H9 (cell line): ENCODE results near the gene PRPF18. TPM values are rescaled to one million over a fixed set of nuclear protein-coding genes. Genes with fewer than 3 reads are reported as not detected.

Experiments
- DNase-seq: peaks from one replicate; pipeline ENCODE4 v3.0.0-alpha.2; 2017
- H2AFZ ChIP-seq: one replicate; pipeline ENCODE4 v1.6.1; 2013; ENCODE audit warnings: mild to moderate bottlenecking, low read length, control low read depth, moderate library complexity
- H2AK5ac ChIP-seq: 2 replicates; pipeline ENCODE4 v1.6.1; 2013; ENCODE audit warnings: low read length, control low read depth, mixed read lengths; ENCODE audit not compliant: insufficient read length
- H2BK120ac ChIP-seq: one replicate; pipeline ENCODE4 v1.6.1; 2013; ENCODE audit warnings: low read depth, mild to moderate bottlenecking, low read length, control low read depth, inconsistent platforms; ENCODE audit not compliant: poor library complexity, severe bottlenecking
- H2BK12ac ChIP-seq: 2 replicates; pipeline ENCODE4 v1.6.1; 2013; ENCODE audit warnings: low read length, control low read depth, mixed read lengths, low read depth; ENCODE audit not compliant: insufficient read length
- H2BK15ac ChIP-seq: 2 replicates; pipeline ENCODE4 v1.6.1; 2013; ENCODE audit warnings: low read depth, low read length, control low read depth
- H2BK20ac ChIP-seq: one replicate; pipeline ENCODE4 v1.6.1; 2013; ENCODE audit warnings: low read depth, mild to moderate bottlenecking, low read length, control low read depth, inconsistent platforms; ENCODE audit not compliant: poor library complexity, severe bottlenecking
- H2BK5ac ChIP-seq: 2 replicates; pipeline ENCODE4 v1.6.1; 2013; ENCODE audit warnings: low read length, control low read depth, mixed read lengths; ENCODE audit not compliant: insufficient read length
- H3K14ac ChIP-seq: 2 replicates; pipeline ENCODE4 v1.6.1; 2013; ENCODE audit warnings: low read length, control low read depth; ENCODE audit not compliant: insufficient read depth
- H3K18ac ChIP-seq: 2 replicates; pipeline ENCODE4 v1.6.1; 2013; ENCODE audit warnings: low read depth, mild to moderate bottlenecking, mixed read lengths, low read length, control low read depth; ENCODE audit not compliant: insufficient read length
- H3K23ac ChIP-seq: 2 replicates; pipeline ENCODE4 v1.6.1; 2013; ENCODE audit warnings: low read length, control low read depth, mixed read lengths, low read depth; ENCODE audit not compliant: insufficient read length
- H3K23me2 ChIP-seq: 2 replicates; pipeline ENCODE4 v1.6.1; 2013; ENCODE audit warnings: low read depth, mild to moderate bottlenecking, mixed read lengths, low read length, control low read depth; ENCODE audit not compliant: insufficient read length, poor library complexity, severe bottlenecking
- H3K27ac ChIP-seq: 2 replicates; pipeline ENCODE4 v1.5.1; 2013; ENCODE audit warnings: low read length, control low read depth, mixed read lengths, low read depth; ENCODE audit not compliant: insufficient read length
- H3K27me3 ChIP-seq: 2 replicates; pipeline ENCODE4 v1.6.1; 2013; ENCODE audit warnings: low read length, control low read depth, inconsistent platforms; ENCODE audit not compliant: insufficient read depth
- H3K4ac ChIP-seq: 2 replicates; pipeline ENCODE4 v1.6.1; 2013; ENCODE audit warnings: low read depth, mild to moderate bottlenecking, control low read depth, inconsistent platforms, low read length, moderate library complexity
- H3K4me1 ChIP-seq: 2 replicates; pipeline ENCODE4 v1.6.1; 2013; ENCODE audit warnings: low read length, control low read depth, inconsistent platforms; ENCODE audit not compliant: insufficient read depth
- H3K4me2 ChIP-seq: 2 replicates; pipeline ENCODE4 v1.6.1; 2013; ENCODE audit warnings: low read length, control low read depth, mixed read lengths; ENCODE audit not compliant: insufficient read length, insufficient read depth
- H3K56ac ChIP-seq: 2 replicates; pipeline ENCODE4 v1.6.1; 2013; ENCODE audit warnings: low read depth, mild to moderate bottlenecking, mixed read lengths, low read length, control low read depth; ENCODE audit not compliant: insufficient read length
- H3K79me1 ChIP-seq: 2 replicates; pipeline ENCODE4 v1.6.1; 2013; ENCODE audit warnings: low read depth, mild to moderate bottlenecking, moderate library complexity, low read length, control low read depth, inconsistent platforms; ENCODE audit not compliant: insufficient read depth, poor library complexity, severe bottlenecking
- H3K79me2 ChIP-seq: 2 replicates; pipeline ENCODE4 v1.6.1; 2013; ENCODE audit warnings: low read length, control low read depth, inconsistent platforms; ENCODE audit not compliant: insufficient read depth
- H3K9ac ChIP-seq: 2 replicates; pipeline ENCODE4 v1.6.1; 2013; ENCODE audit warnings: low read length, control low read depth, mixed read lengths; ENCODE audit not compliant: insufficient read length; ENCODE audit errors: extremely low read depth
- H3K9me3 ChIP-seq: one replicate; pipeline ENCODE4 v1.6.1; 2013; ENCODE audit warnings: low read depth, low read length, inconsistent platforms; ENCODE audit not compliant: control insufficient read depth
- H3T11ph ChIP-seq: one replicate; pipeline ENCODE4 v1.6.1; 2013; ENCODE audit warnings: mild to moderate bottlenecking, low read length, control low read depth, inconsistent platforms
- H4K20me1 ChIP-seq: one replicate; pipeline ENCODE4 v1.6.1; 2013; ENCODE audit not compliant: control insufficient read depth, insufficient read length, insufficient read depth
- H4K5ac ChIP-seq: 2 replicates; pipeline ENCODE4 v1.6.1; 2013; ENCODE audit warnings: low read depth, mild to moderate bottlenecking, mixed read lengths, low read length, control low read depth; ENCODE audit not compliant: insufficient read length
- H4K8ac ChIP-seq: replicated peaks from 2 replicates; pipeline ENCODE4 v1.6.1; 2013; ENCODE audit warnings: low read length, control low read depth, mixed read lengths, low read depth; ENCODE audit not compliant: insufficient read length
- H4K91ac ChIP-seq: 2 replicates; pipeline ENCODE4 v1.6.1; 2013; ENCODE audit warnings: low read depth, mild to moderate bottlenecking, moderate library complexity, mixed read lengths, low read length, control low read depth; ENCODE audit not compliant: insufficient read length
- H3K27ac Mint-ChIP-seq, 3 experiments: 2 replicates in 2 of 3; 3 replicates in 1 of 3; pipeline ENCODE4 v1.8.0; 2020 to 2021; ENCODE audit warnings: mixed read lengths in 3 of 3, mild to moderate bottlenecking in 1 of 3, moderate library complexity in 1 of 3
- H3K27me3 Mint-ChIP-seq: 2 replicates; pipeline ENCODE4 v1.8.0; 2021; ENCODE audit warnings: low read depth, mild to moderate bottlenecking, moderate library complexity, mixed read lengths
- H3K36me3 Mint-ChIP-seq, 3 experiments: 2 replicates in 2 of 3; 3 replicates in 1 of 3; pipeline ENCODE4 v1.8.0; 2020 to 2021; ENCODE audit warnings: low read depth in 3 of 3, mixed read lengths in 3 of 3; ENCODE audit not compliant: insufficient read depth in 1 of 3
- H3K4me1 Mint-ChIP-seq, 2 experiments: 2 replicates each; pipeline ENCODE4 v1.8.0; 2020; ENCODE audit warnings: mixed read lengths in 2 of 2
- H3K4me3 Mint-ChIP-seq, 2 experiments: 2 replicates in 1 of 2; 3 replicates in 1 of 2; pipeline ENCODE4 v1.8.0; 2020 to 2021; ENCODE audit warnings: mild to moderate bottlenecking in 2 of 2, mixed read lengths in 2 of 2, moderate library complexity in 1 of 2
- H3K9me3 Mint-ChIP-seq, 2 experiments: 2 replicates in 1 of 2; 3 replicates in 1 of 2; pipeline ENCODE4 v1.8.0; 2020; ENCODE audit warnings: mild to moderate bottlenecking in 2 of 2, mixed read lengths in 2 of 2, moderate library complexity in 1 of 2
- WGBS: extraction: QIAGEN DNeasy Blood & Tissue Kit; methylation state at CpG from one replicate; pipeline ENCODE4 v1.1.7; 2013; ENCODE audit warnings: missing lambda C conversion rate, low lambda C conversion rate, mixed read lengths; ENCODE audit not compliant: insufficient read length; ENCODE audit errors: extremely low coverage; 5-methylcytosine and 5-hydroxymethylcytosine counted together
- total RNA-seq: library from RNA; stranded (reverse); gene quantifications from 2 replicates; pipeline ENCODE4 v1.2.1, GENCODE V29; 2021
- TF ChIP-seq, protein P1 (sequence below): fragments of 200-600 bp; sonication (generic); conservative IDR thresholded peaks from 3 replicates; pipeline ENCODE4 v1.8.0; 2021; ENCODE audit warnings: antibody characterized with exemption, mild to moderate bottlenecking

The PRPF18 gene
- total RNA-seq, 1 experiment from 2014 or later, result 17.1 TPM

- Histone ChIP-seq H3K27me3 (no peaks in the 10 kb centered on the region), H4K8ac (no peak overlapping the region), H3K27ac (no peak overlapping the region), H3K56ac (no peak overlapping the region), H2AK5ac (no peak overlapping the region), H3K9me3 (no peaks in the 10 kb centered on the region), H2BK120ac (no peak overlapping the region), H3K14ac (no peak overlapping the region), H4K5ac (no peak overlapping the region), H3K23me2 (no peaks in the 10 kb centered on the region), H3K18ac (no peak overlapping the region), H2BK12ac (no peak overlapping the region), H3T11ph (no peak overlapping the region), H2BK15ac (no peak overlapping the region), H3K79me2 (no peaks in the 10 kb centered on the region), H3K9ac (no peak overlapping the region), H2BK20ac (no peak overlapping the region), H4K91ac (no peak overlapping the region), H3K4me2 (no peak overlapping the region), H3K79me1 (no peaks in the 10 kb centered on the region), H3K4ac (no peak overlapping the region), H3K23ac (no peak overlapping the region), H3K4me1 (no peaks in the 10 kb centered on the region; the same call in 1 of the 2 replicates), H2AFZ (no peak overlapping the region), H4K20me1 (no peaks in the 10 kb centered on the region), H2BK5ac (no peak overlapping the region)
- TF ChIP-seq, protein P1, sequence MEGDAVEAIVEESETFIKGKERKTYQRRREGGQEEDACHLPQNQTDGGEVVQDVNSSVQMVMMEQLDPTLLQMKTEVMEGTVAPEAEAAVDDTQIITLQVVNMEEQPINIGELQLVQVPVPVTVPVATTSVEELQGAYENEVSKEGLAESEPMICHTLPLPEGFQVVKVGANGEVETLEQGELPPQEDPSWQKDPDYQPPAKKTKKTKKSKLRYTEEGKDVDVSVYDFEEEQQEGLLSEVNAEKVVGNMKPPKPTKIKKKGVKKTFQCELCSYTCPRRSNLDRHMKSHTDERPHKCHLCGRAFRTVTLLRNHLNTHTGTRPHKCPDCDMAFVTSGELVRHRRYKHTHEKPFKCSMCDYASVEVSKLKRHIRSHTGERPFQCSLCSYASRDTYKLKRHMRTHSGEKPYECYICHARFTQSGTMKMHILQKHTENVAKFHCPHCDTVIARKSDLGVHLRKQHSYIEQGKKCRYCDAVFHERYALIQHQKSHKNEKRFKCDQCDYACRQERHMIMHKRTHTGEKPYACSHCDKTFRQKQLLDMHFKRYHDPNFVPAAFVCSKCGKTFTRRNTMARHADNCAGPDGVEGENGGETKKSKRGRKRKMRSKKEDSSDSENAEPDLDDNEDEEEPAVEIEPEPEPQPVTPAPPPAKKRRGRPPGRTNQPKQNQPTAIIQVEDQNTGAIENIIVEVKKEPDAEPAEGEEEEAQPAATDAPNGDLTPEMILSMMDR, result no peak
- H3K27ac Mint-ChIP-seq, result peak overlapping the region in 2 of 3 experiments; percentile 3 to 23; a peak in 2 of 7 replicates
- H3K27me3 Mint-ChIP-seq, result no peaks in the 10 kb centered on the region
- WGBS, result no CpG with 5 or more reads among the region's 6 CpGs
- H3K4me1 Mint-ChIP-seq, result peaks cover 0 to 5% of the 10 kb centered on the region in 2 experiments; a peak in 1 of 4 replicates
- no peaks in the 10 kb centered on the region; a peak in 1 of 5 replicates for H3K9me3 Mint-ChIP-seq
- H3K4me3 Mint-ChIP-seq, result no peak overlapping the region
- DNase-seq, result no peak
- peaks cover 0 to 14% (median 5%) of the 10 kb centered on the region in 3 experiments; a peak in 4 of 7 replicates for H3K36me3 Mint-ChIP-seq
These were observed 47.4 kb downstream of the PRPF18 start for GRCh38 chr10:13634207-13634606.
